ENCODE results near the gene MYH10. TPM values are rescaled to one million over a fixed set of nuclear protein-coding genes. Genes with fewer than 3 reads are reported as not detected.

Gene MYH10
- total RNA-seq, 4 donors from 2014 or later: 29.3 to 50.0 (median 35.4) TPM

DNA sequence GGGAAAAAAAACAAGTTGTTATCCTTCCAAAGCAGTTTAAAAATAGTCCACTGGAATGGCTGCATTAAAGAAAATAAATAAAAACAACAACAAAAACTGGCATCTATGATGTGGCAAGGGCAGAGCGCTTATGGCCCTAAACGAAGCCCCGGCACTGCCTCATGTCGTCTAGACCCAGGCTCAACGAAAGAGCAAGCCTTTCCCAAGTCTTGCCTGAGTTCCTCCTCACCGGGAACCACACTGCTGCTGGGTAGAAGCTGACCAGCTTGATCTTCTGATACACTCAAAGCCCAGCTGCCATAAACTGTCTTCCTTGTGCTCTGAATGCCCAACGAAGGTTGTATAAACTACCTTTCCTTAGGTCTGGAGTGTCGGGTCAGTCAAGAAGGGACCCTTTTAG lies 157.9 kb downstream of the MYH10 start:
- H3K36me3 ChIP-seq: peaks cover 0 to 91% (median 6%) of the 10 kb centered on the region in 3 donors
- no peak overlapping the region for H3K27ac ChIP-seq
- no peak for DNase-seq (ENCODE audit: low spot score in 2 of 2)

DNA sequence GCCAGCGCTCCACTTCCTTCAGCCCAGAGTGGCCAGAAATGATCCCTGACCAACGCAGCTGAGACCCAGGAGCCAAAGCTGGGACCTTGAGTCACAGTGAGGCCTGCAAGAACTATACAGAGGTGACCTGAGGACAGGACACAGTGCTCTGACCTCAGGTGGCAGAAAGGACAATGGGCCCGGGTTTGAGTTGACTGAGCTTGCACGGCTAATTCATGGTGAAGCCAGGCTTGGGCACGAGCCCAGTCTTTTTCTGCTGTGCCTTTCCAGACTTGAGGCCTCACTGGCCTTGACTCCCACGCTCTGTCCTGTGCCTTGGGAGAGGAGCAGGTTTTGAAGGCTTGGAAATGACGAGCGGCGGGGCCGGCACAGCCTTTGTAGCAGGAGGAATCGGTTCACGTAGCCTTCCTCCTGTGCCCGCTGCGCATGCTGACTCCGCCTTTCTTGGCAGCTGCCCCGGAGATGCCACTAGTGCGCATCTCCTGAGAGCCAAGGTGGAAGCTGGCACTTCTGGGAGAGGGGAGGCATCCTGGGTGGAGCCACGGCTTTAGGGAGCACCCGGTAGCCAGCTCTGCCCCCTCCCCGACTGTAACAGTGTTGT lies 160.0 kb downstream of the MYH10 start:
- Histone ChIP-seq H3K27ac (peak overlapping the region in 2 of 4 donors; percentile 46 to 60), H3K36me3 (peaks cover 3 to 82% (median 6%) of the 10 kb centered on the region in 3 donors), H3K4me1 (peaks cover 0 to 51% (median 9%) of the 10 kb centered on the region in 4 donors), H3K4me3 (no peak overlapping the region), H3K27me3 (no peaks in the 10 kb centered on the region), H3K9me3 (no peaks in the 10 kb centered on the region)
- no peak for DNase-seq (ENCODE audit: low spot score in 2 of 2)
- TF ChIP-seq, protein P1, sequence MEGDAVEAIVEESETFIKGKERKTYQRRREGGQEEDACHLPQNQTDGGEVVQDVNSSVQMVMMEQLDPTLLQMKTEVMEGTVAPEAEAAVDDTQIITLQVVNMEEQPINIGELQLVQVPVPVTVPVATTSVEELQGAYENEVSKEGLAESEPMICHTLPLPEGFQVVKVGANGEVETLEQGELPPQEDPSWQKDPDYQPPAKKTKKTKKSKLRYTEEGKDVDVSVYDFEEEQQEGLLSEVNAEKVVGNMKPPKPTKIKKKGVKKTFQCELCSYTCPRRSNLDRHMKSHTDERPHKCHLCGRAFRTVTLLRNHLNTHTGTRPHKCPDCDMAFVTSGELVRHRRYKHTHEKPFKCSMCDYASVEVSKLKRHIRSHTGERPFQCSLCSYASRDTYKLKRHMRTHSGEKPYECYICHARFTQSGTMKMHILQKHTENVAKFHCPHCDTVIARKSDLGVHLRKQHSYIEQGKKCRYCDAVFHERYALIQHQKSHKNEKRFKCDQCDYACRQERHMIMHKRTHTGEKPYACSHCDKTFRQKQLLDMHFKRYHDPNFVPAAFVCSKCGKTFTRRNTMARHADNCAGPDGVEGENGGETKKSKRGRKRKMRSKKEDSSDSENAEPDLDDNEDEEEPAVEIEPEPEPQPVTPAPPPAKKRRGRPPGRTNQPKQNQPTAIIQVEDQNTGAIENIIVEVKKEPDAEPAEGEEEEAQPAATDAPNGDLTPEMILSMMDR (IDR thresholded peaks at IDR 0.05): no peak
- TF ChIP-seq EP300 (IDR thresholded peaks at IDR 0.05): no peak
- TF ChIP-seq POLR2A (IDR thresholded peaks at IDR 0.05): no peak
- 57 to 78% methylated on average over 10 to 20 of the region's 20 CpGs for WGBS, 2 donors

More for the DNA sequence above, 157.9 kb downstream of the MYH10 start:
- Histone ChIP-seq H3K4me3 (no peak overlapping the region), H3K27me3 (no peaks in the 10 kb centered on the region), H3K4me1 (peaks cover 0 to 35% (median 0%) of the 10 kb centered on the region in 4 donors), H3K9me3 (no peaks in the 10 kb centered on the region)
- TF ChIP-seq POLR2A (IDR thresholded peaks at IDR 0.05): no peak
- TF ChIP-seq EP300 (IDR thresholded peaks at IDR 0.05): no peak
- TF ChIP-seq, protein P1 (IDR thresholded peaks at IDR 0.05): no peak
- 70 to 81% methylated on average over 8 of the region's 8 CpGs for WGBS, 2 donors

DNA sequence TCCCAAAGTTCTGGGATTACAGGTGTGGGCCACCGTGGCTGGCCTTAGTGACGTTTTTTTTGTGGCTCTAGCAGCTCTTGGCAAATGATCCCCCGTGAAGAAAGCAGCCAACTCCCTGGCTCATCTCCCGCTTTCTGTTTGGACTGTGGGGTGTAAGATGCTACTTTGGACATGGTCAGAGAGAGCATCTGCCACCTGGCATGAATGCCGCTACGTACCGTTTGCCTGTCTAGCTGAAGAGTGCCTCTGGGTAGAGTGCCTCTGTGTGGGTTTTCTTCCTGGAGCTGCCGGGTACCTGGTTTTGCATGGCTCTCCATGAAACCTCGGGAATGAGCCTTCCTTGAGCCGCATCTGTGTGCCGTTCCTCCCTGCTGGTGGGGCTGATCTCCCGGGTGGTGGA lies 160.6 kb downstream of the MYH10 start:
- Histone ChIP-seq H3K36me3 (peaks cover 3 to 77% (median 4%) of the 10 kb centered on the region in 3 donors), H3K9me3 (no peaks in the 10 kb centered on the region), H3K4me1 (peaks cover 0 to 57% (median 15%) of the 10 kb centered on the region in 4 donors), H3K4me3 (no peak overlapping the region), H3K27me3 (no peaks in the 10 kb centered on the region), H3K27ac (peak overlapping the region in 2 of 4 donors; percentile 46 to 60)
- WGBS, 2 donors: 81 to 88% methylated on average over 5 to 12 of the region's 12 CpGs
- TF ChIP-seq EP300 (IDR thresholded peaks at IDR 0.05): no peak
- no peak for DNase-seq (ENCODE audit: low spot score in 2 of 2)

DNA sequence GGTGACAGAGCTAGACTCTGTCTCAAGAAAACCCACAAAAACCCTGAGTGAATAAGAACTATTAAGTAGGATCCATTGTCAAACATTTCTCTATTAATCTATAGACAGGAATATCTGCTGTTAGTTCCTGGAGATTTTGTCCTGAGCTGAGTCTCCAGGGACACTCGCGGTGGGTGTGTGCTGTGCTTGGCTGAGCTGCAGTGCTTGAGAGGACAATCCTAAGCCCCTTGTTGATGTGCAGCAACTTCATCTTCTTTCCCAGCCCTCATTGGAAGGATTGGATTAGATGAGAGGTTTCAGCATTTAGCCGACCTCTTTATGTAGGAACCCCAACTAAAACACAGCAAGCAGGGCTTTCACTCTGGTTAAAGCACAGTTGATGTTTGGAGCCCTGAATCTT lies 161.5 kb downstream of the MYH10 start:
- H3K9me3 ChIP-seq: no peaks in the 10 kb centered on the region
- peak overlapping the region in 1 of 4 donors; percentile 68 for H3K27ac ChIP-seq
- H3K4me3 ChIP-seq: no peak overlapping the region
- DNase-seq (ENCODE audit: low spot score in 2 of 2): no peak
- H3K27me3 ChIP-seq: no peaks in the 10 kb centered on the region
- 65 to 69% methylated on average over 3 of the region's 3 CpGs for WGBS, 2 donors
- TF ChIP-seq EP300 (IDR thresholded peaks at IDR 0.05): no peak
- TF ChIP-seq POLR2A (IDR thresholded peaks at IDR 0.05): no peak
- TF ChIP-seq, protein P1 (IDR thresholded peaks at IDR 0.05): no peak
- H3K36me3 ChIP-seq: peaks cover 0 to 75% (median 3%) of the 10 kb centered on the region in 3 donors
- peaks cover 0 to 63% (median 17%) of the 10 kb centered on the region in 4 donors for H3K4me1 ChIP-seq

DNA sequence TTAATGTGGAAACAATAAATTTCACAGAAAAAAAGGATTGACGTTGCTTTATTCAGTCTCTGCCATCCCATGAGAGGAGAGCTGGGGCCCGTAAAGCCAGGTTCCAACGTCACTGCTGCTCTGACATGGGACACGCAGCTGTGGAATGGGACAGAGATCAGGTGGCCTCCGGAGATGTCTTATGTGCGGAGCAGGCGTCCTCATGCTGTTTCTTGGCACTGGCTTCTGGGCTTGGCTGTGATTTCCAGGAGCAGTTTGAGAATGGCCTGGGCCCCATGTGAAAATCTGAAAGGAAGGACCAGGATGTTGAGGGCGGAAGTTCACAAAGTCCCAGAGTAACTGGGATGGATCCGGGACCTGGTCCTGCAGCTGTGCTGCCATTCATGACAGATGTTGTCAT lies 162.4 kb downstream of the MYH10 start:
- TF ChIP-seq POLR2A (IDR thresholded peaks at IDR 0.05) (no peak), EP300 (IDR thresholded peaks at IDR 0.05) (no peak)
- TF ChIP-seq, protein P1 (IDR thresholded peaks at IDR 0.05): no peak
- Histone ChIP-seq H3K9me3 (no peaks in the 10 kb centered on the region), H3K4me1 (peaks cover 0 to 70% (median 17%) of the 10 kb centered on the region in 4 donors), H3K4me3 (no peak overlapping the region), H3K36me3 (peaks cover 0 to 74% (median 3%) of the 10 kb centered on the region in 3 donors), H3K27me3 (no peaks in the 10 kb centered on the region), H3K27ac (peak overlapping the region in 1 of 4 donors; percentile 68)
- 72% methylated on average over 9 of the region's 9 CpGs for WGBS, 2 donors
- DNase-seq (ENCODE audit: low spot score in 2 of 2): peak in 1 of 2 donors; percentile 43
